HL-60 (cell line): Measurements from ENCODE around the gene XYLT1.

ENCODE experiments used
- GABPA ChIP-seq: IDR thresholded peaks from 2 replicates; pipeline ENCODE4 v1.6.1; 2012; ENCODE audit warnings: low read depth
- TF ChIP-seq, protein P1 (sequence below): IDR thresholded peaks from one replicate; pipeline ENCODE4 v1.5.1; 2011; ENCODE audit warnings: low read length, control low read depth, inconsistent platforms; ENCODE audit not compliant: insufficient read depth
- TF ChIP-seq, protein P2 (sequence below): IDR thresholded peaks from 2 replicates; pipeline ENCODE4 v1.6.1; 2012; ENCODE audit warnings: low read depth; ENCODE audit not compliant: insufficient replicate concordance

- TF ChIP-seq, protein P1, sequence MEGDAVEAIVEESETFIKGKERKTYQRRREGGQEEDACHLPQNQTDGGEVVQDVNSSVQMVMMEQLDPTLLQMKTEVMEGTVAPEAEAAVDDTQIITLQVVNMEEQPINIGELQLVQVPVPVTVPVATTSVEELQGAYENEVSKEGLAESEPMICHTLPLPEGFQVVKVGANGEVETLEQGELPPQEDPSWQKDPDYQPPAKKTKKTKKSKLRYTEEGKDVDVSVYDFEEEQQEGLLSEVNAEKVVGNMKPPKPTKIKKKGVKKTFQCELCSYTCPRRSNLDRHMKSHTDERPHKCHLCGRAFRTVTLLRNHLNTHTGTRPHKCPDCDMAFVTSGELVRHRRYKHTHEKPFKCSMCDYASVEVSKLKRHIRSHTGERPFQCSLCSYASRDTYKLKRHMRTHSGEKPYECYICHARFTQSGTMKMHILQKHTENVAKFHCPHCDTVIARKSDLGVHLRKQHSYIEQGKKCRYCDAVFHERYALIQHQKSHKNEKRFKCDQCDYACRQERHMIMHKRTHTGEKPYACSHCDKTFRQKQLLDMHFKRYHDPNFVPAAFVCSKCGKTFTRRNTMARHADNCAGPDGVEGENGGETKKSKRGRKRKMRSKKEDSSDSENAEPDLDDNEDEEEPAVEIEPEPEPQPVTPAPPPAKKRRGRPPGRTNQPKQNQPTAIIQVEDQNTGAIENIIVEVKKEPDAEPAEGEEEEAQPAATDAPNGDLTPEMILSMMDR, result no peak
- TF ChIP-seq, protein P2, sequence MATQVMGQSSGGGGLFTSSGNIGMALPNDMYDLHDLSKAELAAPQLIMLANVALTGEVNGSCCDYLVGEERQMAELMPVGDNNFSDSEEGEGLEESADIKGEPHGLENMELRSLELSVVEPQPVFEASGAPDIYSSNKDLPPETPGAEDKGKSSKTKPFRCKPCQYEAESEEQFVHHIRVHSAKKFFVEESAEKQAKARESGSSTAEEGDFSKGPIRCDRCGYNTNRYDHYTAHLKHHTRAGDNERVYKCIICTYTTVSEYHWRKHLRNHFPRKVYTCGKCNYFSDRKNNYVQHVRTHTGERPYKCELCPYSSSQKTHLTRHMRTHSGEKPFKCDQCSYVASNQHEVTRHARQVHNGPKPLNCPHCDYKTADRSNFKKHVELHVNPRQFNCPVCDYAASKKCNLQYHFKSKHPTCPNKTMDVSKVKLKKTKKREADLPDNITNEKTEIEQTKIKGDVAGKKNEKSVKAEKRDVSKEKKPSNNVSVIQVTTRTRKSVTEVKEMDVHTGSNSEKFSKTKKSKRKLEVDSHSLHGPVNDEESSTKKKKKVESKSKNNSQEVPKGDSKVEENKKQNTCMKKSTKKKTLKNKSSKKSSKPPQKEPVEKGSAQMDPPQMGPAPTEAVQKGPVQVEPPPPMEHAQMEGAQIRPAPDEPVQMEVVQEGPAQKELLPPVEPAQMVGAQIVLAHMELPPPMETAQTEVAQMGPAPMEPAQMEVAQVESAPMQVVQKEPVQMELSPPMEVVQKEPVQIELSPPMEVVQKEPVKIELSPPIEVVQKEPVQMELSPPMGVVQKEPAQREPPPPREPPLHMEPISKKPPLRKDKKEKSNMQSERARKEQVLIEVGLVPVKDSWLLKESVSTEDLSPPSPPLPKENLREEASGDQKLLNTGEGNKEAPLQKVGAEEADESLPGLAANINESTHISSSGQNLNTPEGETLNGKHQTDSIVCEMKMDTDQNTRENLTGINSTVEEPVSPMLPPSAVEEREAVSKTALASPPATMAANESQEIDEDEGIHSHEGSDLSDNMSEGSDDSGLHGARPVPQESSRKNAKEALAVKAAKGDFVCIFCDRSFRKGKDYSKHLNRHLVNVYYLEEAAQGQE, result no peak
- no peak for TF ChIP-seq GABPA
These were observed 237.3 kb downstream of the XYLT1 start for GRCh38 chr16:17233318-17234002.
